Measurements from ENCODE around the gene NUP62CL.

NUP62CL gene

GRCh38 chrX:107146670-107147069 is 59.6 kb downstream of the NUP62CL start:
- DNase-seq = no peak

DNA sequence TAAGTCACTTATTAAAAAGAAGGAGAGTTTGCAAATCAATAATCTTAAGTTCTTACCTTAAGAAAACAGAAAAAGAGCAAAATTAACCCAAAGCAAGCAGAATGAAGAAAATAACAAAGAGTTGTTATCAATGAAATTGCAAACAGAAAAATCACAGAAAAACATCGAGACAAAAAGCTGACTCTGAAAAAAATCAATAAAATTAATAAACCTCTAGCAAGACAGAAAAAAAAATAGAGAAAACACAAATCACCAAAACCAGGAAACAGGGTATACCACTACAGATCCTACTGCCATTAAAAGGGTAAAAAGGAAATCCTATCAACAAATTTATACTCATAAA is 70.3 kb downstream of the NUP62CL start:
- DNase-seq = no peak

DNA sequence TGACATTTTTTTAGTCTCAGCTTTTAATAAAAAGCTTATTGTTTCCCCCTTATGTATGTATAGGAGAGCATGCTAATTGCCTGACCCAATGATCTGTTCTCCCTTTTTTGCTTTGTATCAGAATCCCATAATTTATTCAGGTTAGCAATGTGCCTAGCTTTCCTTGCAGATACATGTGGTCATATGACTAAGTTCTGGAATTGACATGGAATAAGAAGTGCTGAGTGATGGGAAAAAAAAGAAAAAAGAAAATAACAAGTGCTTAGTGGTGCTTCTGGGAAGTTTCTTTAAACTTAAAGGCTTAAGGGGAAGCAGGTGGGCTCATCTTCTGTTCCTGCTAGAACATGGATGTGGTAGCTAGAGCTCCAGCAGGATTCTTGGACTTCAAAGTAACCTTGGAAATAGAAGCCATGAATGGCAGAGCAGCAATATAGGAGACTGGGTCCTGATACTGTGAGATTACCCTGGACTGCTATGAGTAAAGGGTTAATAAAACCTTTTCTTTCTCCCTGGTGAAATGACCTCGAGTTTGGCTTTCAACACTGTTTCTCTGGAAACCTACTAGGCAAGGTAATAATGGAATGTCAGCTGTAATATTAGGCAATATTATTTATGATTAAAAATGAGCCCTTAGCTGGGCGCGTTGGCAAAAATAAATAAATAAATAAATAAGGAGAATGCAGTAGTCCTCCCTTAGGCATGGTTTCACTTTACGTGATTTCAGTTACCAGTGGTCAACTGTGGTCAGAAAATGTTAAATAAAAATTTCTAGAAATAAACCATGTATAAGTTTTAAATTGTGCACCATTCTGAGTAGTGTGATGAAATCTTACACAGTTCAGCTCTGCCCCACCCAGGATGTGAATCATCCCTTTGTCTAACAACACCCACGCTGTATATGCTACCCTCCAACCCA is 70.9 kb downstream of the NUP62CL start:
- DNase-seq = no peak

DNA sequence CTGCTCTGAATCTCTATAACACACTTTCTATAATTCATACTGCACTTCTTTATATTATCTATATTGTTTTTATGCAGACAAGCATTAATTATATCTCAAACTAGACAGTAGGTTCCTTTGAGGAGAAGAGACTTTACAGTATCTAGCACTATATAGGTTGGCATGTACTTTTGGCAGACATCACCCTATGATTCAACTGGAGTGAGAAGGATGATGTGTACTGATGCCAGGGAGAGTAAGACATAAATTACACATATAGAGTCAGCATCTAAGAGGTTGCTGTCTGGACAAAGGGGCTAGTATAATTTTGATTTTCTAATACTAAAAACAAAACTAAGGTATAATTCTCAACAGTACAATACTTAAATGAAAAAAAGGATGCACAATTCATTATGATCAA is 82.5 kb downstream of the NUP62CL start:
- no peak for DNase-seq

DNA sequence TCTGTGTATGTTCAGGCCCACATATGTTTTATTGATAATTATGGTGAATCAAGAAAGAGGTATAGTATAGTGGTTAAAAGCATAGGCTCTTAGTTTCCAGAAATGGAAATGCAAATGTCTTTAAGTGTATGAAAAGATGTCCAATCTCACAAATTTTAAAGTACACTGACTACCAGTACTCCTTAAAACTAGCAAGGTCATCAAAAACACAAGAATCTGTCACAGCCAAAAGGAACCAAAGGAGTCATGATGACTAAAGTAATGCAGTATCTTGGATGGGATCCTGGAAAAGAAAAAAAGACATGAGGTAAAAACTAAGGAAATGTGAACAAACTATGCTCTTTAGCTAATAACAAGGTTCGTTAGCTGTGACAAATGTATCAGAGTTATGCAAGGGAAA is 87.0 kb downstream of the NUP62CL start:
- no peak for DNase-seq

- DNase-seq = peak; percentile 40 to 45
Measured at GRCh38 chrX:107118322-107119147, 87.7 kb downstream of the NUP62CL start, which contains the start of gene RBM41. Gene RBM41, minus strand, starts transcription at chrX:107118822. Its CDS starts 49 bp downstream, at chrX:107118773.

- no peak for DNase-seq
Measured at GRCh38 chrX:107117993-107118321, 88.3 kb downstream of the NUP62CL start.

- peak in 1 of 2 donors; percentile 18 for DNase-seq
Measured at GRCh38 chrX:107107459-107107858, 98.8 kb downstream of the NUP62CL start.

DNA sequence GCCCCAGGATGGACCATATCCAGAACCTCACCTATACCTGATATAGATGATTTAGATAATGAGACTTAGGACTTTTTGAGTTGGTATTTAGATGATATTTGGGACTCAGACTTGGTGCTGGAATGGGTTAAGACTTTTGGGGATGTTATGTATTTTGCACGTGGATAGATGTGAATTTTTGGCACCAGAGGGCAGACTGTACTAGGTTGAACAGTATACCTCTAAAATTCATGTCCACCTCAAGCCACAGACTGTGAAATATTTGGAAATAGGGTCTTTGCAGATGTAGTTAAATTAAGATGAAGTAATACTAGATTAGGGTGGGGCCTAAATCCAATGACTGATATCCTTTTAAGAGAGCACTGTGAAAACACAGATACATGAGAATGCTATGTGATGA is 103.3 kb downstream of the NUP62CL start:
- no peak for DNase-seq

- DNase-seq = no peak
Measured at GRCh38 chrX:107076158-107076557, 130.1 kb downstream of the NUP62CL start.
